Measurements from ENCODE around the gene BANP.
"Not testable (repeated sequence)": the region's sequence is repeated elsewhere in the genome, so short reads cannot be mapped to it uniquely, and the experiment has no call there.

DNA sequence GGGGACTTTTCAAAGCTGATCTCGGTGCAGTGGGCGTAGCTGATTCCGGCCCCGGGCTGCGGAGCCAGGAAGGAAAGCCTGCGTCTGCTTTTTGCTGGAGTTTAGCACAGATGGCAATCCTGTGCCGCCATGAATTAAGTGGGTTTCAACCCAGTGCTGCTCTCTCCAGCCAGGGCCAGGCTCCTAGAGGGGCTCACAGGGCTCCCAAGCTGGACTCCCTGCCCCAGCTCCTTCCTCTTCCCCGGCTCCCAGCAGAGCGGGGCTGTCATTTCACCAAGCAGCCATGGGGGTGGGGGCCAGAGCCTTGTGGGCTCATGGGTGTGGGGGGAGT lies 140.7 kb downstream of the BANP start:
- TF ChIP-seq, protein P1, sequence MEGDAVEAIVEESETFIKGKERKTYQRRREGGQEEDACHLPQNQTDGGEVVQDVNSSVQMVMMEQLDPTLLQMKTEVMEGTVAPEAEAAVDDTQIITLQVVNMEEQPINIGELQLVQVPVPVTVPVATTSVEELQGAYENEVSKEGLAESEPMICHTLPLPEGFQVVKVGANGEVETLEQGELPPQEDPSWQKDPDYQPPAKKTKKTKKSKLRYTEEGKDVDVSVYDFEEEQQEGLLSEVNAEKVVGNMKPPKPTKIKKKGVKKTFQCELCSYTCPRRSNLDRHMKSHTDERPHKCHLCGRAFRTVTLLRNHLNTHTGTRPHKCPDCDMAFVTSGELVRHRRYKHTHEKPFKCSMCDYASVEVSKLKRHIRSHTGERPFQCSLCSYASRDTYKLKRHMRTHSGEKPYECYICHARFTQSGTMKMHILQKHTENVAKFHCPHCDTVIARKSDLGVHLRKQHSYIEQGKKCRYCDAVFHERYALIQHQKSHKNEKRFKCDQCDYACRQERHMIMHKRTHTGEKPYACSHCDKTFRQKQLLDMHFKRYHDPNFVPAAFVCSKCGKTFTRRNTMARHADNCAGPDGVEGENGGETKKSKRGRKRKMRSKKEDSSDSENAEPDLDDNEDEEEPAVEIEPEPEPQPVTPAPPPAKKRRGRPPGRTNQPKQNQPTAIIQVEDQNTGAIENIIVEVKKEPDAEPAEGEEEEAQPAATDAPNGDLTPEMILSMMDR (IDR thresholded peaks at IDR 0.05) = not testable (repeated sequence)
- TF ChIP-seq, protein P2, sequence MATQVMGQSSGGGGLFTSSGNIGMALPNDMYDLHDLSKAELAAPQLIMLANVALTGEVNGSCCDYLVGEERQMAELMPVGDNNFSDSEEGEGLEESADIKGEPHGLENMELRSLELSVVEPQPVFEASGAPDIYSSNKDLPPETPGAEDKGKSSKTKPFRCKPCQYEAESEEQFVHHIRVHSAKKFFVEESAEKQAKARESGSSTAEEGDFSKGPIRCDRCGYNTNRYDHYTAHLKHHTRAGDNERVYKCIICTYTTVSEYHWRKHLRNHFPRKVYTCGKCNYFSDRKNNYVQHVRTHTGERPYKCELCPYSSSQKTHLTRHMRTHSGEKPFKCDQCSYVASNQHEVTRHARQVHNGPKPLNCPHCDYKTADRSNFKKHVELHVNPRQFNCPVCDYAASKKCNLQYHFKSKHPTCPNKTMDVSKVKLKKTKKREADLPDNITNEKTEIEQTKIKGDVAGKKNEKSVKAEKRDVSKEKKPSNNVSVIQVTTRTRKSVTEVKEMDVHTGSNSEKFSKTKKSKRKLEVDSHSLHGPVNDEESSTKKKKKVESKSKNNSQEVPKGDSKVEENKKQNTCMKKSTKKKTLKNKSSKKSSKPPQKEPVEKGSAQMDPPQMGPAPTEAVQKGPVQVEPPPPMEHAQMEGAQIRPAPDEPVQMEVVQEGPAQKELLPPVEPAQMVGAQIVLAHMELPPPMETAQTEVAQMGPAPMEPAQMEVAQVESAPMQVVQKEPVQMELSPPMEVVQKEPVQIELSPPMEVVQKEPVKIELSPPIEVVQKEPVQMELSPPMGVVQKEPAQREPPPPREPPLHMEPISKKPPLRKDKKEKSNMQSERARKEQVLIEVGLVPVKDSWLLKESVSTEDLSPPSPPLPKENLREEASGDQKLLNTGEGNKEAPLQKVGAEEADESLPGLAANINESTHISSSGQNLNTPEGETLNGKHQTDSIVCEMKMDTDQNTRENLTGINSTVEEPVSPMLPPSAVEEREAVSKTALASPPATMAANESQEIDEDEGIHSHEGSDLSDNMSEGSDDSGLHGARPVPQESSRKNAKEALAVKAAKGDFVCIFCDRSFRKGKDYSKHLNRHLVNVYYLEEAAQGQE (IDR thresholded peaks at IDR 0.05; ENCODE audit: insufficient read depth in 1 of 2, low read depth in 2 of 2, low read length in 1 of 2) = not testable (repeated sequence)
- not testable (repeated sequence) for TF ChIP-seq SIN3A (IDR thresholded peaks at IDR 0.05; ENCODE audit: borderline replicate concordance, insufficient read depth, low read depth, low read length); TCF7L2 (IDR thresholded peaks at IDR 0.05; ENCODE audit: low read depth, low read length)
